ENCODE data around the gene RFWD3.
A peak's percentile ranks its signal among the peaks of the same experiment; 100 is the strongest.
"Not testable (repeated sequence)": the region's sequence is repeated elsewhere in the genome, so short reads cannot be mapped to it uniquely, and the experiment has no call there.

Gene RFWD3

GRCh38 chr16:74666425-74667254 is at the start of gene RFWD3:
Gene RFWD3, minus strand, starts transcription at chr16:74666877. Its CDS starts 5,428 bp downstream, at chr16:74661449.
- peak; percentile 92 for DNase-seq (ENCODE audit: low read depth)

GRCh38 chr16:74716355-74716754 is 49.7 kb upstream of the RFWD3 start:
- no peak for DNase-seq (ENCODE audit: low read depth)

GRCh38 chr16:74713876-74714275 is 47.2 kb upstream of the RFWD3 start:
- DNase-seq (ENCODE audit: low read depth): no peak

GRCh38 chr16:74713325-74713724 is 46.6 kb upstream of the RFWD3 start:
- DNase-seq (ENCODE audit: low read depth): no peak

GRCh38 chr16:74711938-74712337 is 45.3 kb upstream of the RFWD3 start:
- no peak for DNase-seq (ENCODE audit: low read depth)

GRCh38 chr16:74710401-74710800 is 43.7 kb upstream of the RFWD3 start:
- no peak for DNase-seq (ENCODE audit: low read depth)

- peak; percentile 68 for DNase-seq (ENCODE audit: low read depth)
Observed at GRCh38 chr16:74709441-74709877, 42.8 kb upstream of the RFWD3 start.

- peak; percentile 32 for DNase-seq (ENCODE audit: low read depth)
Observed at GRCh38 chr16:74700438-74701225, 34.0 kb upstream of the RFWD3 start, which contains the start of gene MLKL. Gene MLKL, minus strand, starts transcription at chr16:74700862. Its CDS starts 5,105 bp downstream, at chr16:74695757.

GRCh38 chr16:74700116-74700437 is 33.4 kb upstream of the RFWD3 start:
- peak; percentile 9 for DNase-seq (ENCODE audit: low read depth)

GRCh38 chr16:74699666-74700065 is 33.0 kb upstream of the RFWD3 start:
- no peak for DNase-seq (ENCODE audit: low read depth)

GRCh38 chr16:74698222-74698621 is 31.5 kb upstream of the RFWD3 start:
- DNase-seq (ENCODE audit: low read depth): no peak

- peak; percentile 25 for DNase-seq (ENCODE audit: low read depth)
Observed at GRCh38 chr16:74695450-74696422, 29.1 kb upstream of the RFWD3 start.

- no peak for DNase-seq (ENCODE audit: low read depth)
Observed at GRCh38 chr16:74691093-74691855, 24.6 kb upstream of the RFWD3 start.

- DNase-seq (ENCODE audit: low read depth): no peak
Observed at GRCh38 chr16:74682556-74682955, 15.9 kb upstream of the RFWD3 start.

- no peak for DNase-seq (ENCODE audit: low read depth)
Observed at GRCh38 chr16:74680681-74681080, 14.0 kb upstream of the RFWD3 start.

GRCh38 chr16:74679983-74680382 is 13.3 kb upstream of the RFWD3 start:
- DNase-seq (ENCODE audit: low read depth): no peak

GRCh38 chr16:74677868-74678267 is 11.2 kb upstream of the RFWD3 start:
- DNase-seq (ENCODE audit: low read depth): no peak

- no peak for DNase-seq (ENCODE audit: low read depth)
Observed at GRCh38 chr16:74673876-74674275, 7.2 kb upstream of the RFWD3 start.

- not testable (repeated sequence) for DNase-seq (ENCODE audit: low read depth)
Observed at GRCh38 chr16:74668877-74669276, 2.2 kb upstream of the RFWD3 start.

- no peak for DNase-seq (ENCODE audit: low read depth)
Observed at GRCh38 chr16:74667255-74667700, 601 bp upstream of the RFWD3 start.

- DNase-seq (ENCODE audit: low read depth): no peak
Observed at GRCh38 chr16:74666010-74666421, 661 bp downstream of the RFWD3 start.

All from activated T-helper 1 cell treated with Interleukin-2 at 50 U/mL for 16 hours (primary cell).